ENCODE measurements around the gene HIPK3.
"Not testable (repeated sequence)": the region's sequence is repeated elsewhere in the genome, so short reads cannot be mapped to it uniquely, and the experiment has no call there.

The HIPK3 gene

DNA sequence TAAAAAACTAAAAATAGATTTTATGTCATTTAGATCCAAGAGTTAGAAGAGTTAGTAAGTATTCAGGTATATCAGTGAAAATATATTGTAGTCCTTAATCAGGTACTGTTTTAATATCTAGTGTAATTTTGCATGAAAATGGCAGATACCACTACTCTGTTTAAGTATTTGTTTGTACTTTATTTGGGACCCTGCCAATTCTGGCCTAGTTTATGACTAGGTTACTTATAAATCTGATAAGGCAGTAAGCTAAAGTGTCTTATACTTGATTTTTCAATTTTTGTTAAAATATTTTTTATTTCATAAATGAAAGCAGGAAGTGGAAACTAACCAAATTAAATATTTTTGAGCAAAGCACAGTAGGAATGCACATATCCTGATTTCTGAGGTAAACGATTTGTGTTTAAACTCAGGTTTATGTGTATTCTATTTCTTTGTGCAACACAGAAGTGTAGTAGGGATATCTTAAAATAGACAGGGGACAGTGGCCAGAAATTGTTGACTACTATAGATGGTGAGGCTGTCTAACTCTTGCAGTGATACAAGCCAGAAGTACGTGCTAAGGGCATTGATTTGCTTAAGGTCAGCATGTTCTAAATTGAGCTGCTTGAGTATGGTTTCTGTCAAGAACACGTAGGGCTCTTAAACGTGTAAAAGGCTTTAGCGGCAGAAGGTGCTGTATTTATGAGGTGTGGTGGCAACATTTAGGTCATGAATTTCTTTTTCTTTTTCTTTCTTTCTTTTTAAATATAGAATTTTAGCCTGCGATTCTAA is 34.0 kb downstream of the HIPK3 start:
- TF ChIP-seq, protein P1, sequence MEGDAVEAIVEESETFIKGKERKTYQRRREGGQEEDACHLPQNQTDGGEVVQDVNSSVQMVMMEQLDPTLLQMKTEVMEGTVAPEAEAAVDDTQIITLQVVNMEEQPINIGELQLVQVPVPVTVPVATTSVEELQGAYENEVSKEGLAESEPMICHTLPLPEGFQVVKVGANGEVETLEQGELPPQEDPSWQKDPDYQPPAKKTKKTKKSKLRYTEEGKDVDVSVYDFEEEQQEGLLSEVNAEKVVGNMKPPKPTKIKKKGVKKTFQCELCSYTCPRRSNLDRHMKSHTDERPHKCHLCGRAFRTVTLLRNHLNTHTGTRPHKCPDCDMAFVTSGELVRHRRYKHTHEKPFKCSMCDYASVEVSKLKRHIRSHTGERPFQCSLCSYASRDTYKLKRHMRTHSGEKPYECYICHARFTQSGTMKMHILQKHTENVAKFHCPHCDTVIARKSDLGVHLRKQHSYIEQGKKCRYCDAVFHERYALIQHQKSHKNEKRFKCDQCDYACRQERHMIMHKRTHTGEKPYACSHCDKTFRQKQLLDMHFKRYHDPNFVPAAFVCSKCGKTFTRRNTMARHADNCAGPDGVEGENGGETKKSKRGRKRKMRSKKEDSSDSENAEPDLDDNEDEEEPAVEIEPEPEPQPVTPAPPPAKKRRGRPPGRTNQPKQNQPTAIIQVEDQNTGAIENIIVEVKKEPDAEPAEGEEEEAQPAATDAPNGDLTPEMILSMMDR (IDR thresholded peaks at IDR 0.05; ENCODE audit: low read depth, low read length, missing control alignments) = no peak
- peak overlapping the region; percentile 37; the same call in 1 of the 2 replicates for H3K4me3 ChIP-seq (ENCODE audit: low read depth, low read length)
- peak; percentile 77 for DNase-seq (ENCODE audit: low read depth)

DNA sequence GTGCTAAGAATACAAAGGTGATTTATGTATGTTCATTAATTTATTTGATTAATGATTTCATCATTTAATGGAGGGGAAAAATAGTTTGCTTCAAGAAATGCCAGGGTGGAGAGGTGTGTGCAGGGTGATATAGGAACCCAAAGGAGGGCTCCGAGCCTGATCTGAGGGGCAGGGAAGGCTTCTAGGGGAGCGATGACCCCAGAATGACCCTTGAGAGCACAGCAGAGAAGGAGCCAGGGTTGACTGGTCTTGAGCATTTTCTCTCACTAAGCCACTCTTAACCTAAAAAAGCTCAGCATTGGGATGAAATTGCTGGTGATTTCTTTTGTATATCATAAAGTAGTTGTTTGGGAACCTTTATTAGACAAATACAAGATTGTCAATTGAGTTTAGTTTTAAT is 35.1 kb downstream of the HIPK3 start:
- TF ChIP-seq, protein P1 (IDR thresholded peaks at IDR 0.05; ENCODE audit: low read depth, low read length, missing control alignments) = no peak
- DNase-seq (ENCODE audit: low read depth) = no peak
- no peak overlapping the region for H3K4me3 ChIP-seq (ENCODE audit: low read depth, low read length)

GRCh38 chr11:33294224-33294623 is 37.0 kb downstream of the HIPK3 start:
- TF ChIP-seq, protein P1 (IDR thresholded peaks at IDR 0.05; ENCODE audit: low read depth, low read length, missing control alignments) = no peak
- DNase-seq (ENCODE audit: low read depth) = no peak
- H3K4me3 ChIP-seq (ENCODE audit: low read depth, low read length) = no peak overlapping the region

- H3K4me3 ChIP-seq (ENCODE audit: low read depth, low read length) = no peak overlapping the region
- no peak for DNase-seq (ENCODE audit: low read depth)
- TF ChIP-seq, protein P1 (IDR thresholded peaks at IDR 0.05; ENCODE audit: low read depth, low read length, missing control alignments) = no peak
These were observed 37.6 kb downstream of the HIPK3 start for GRCh38 chr11:33294797-33295196.

DNA sequence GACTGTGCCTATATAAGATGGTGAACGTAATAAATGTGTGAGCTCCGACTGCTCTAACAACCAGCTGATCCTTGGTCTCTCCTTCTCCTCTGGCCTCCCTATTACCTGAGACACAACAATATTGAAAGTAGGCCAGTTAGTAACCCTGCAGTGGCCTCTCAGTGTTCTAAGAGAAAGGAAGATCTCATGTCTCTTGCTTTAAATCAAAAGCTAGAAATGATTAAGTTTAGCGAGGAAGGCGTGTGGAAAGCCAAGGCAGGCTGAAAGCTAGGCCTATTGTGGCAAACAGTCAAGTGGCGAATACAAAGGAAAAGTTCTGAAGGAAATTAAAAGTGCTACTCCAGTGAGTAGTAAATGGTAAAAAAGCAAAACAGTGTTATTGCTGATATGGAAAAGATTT is 39.5 kb downstream of the HIPK3 start:
- DNase-seq (ENCODE audit: low read depth) = no peak
- TF ChIP-seq, protein P1 (IDR thresholded peaks at IDR 0.05; ENCODE audit: low read depth, low read length, missing control alignments) = no peak
- no peak overlapping the region for H3K4me3 ChIP-seq (ENCODE audit: low read depth, low read length)

- DNase-seq (ENCODE audit: low read depth) = no peak
- TF ChIP-seq, protein P1 (IDR thresholded peaks at IDR 0.05; ENCODE audit: low read depth, low read length, missing control alignments) = no peak
- no peak overlapping the region for H3K4me3 ChIP-seq (ENCODE audit: low read depth, low read length)
These were observed 46.4 kb downstream of the HIPK3 start for GRCh38 chr11:33303541-33303940.

GRCh38 chr11:33306821-33307220 is 49.6 kb downstream of the HIPK3 start:
- not testable (repeated sequence) for H3K4me3 ChIP-seq (ENCODE audit: low read depth, low read length); DNase-seq (ENCODE audit: low read depth)

Measured in GM12864 (cell line).